Amniotic stem cell (primary cell): ENCODE data around the gene ZNF512B.
"Not testable (repeated sequence)": the region's sequence is repeated elsewhere in the genome, so short reads cannot be mapped to it uniquely, and the experiment has no call there.

Experiments used
- DNase-seq: peaks from one replicate; lab custom pipeline; 2025; lab: John Stamatoyannopoulos, UW

Gene ZNF512B

GRCh38 chr20:63932606-63933160 lies 37.0 kb downstream of the ZNF512B start:
- no peak for DNase-seq

GRCh38 chr20:63931735-63932134 lies 38.0 kb downstream of the ZNF512B start:
- no peak for DNase-seq

- DNase-seq: no peak
These were observed 38.7 kb downstream of the ZNF512B start for GRCh38 chr20:63930971-63931553.

- not testable (repeated sequence) for DNase-seq
These were observed 40.3 kb downstream of the ZNF512B start for GRCh38 chr20:63929473-63929883.

- DNase-seq: no peak
These were observed 40.7 kb downstream of the ZNF512B start for GRCh38 chr20:63929071-63929470.

- no peak for DNase-seq
These were observed 43.4 kb downstream of the ZNF512B start for GRCh38 chr20:63926298-63926697.

GRCh38 chr20:63924241-63924640 lies 45.5 kb downstream of the ZNF512B start:
- no peak for DNase-seq

- no peak for DNase-seq
These were observed 46.1 kb downstream of the ZNF512B start for GRCh38 chr20:63923651-63924050.

- DNase-seq: no peak
These were observed 49.5 kb downstream of the ZNF512B start for GRCh38 chr20:63920226-63920625.

- DNase-seq: no peak
These were observed 50.6 kb downstream of the ZNF512B start for GRCh38 chr20:63919130-63919529.

GRCh38 chr20:63917811-63918210 lies 51.9 kb downstream of the ZNF512B start:
- DNase-seq: no peak

- not testable (repeated sequence) for DNase-seq
These were observed 53.3 kb downstream of the ZNF512B start for GRCh38 chr20:63916371-63916939.

- no peak for DNase-seq
These were observed 54.3 kb downstream of the ZNF512B start for GRCh38 chr20:63915471-63915870.

- no peak for DNase-seq
These were observed 56.0 kb downstream of the ZNF512B start for GRCh38 chr20:63913768-63914167.

GRCh38 chr20:63911176-63911575 lies 58.6 kb downstream of the ZNF512B start:
- no peak for DNase-seq

- DNase-seq: no peak
These were observed 61.6 kb downstream of the ZNF512B start for GRCh38 chr20:63908008-63908682.
